ENCODE data around the gene ACTA1.
"Not testable (repeated sequence)": the region's sequence is repeated elsewhere in the genome, so short reads cannot be mapped to it uniquely, and the experiment has no call there.

The ACTA1 gene

GRCh38 chr1:229434005-229434640 is at the start of gene ACTA1:
Gene ACTA1 (minus strand): TSS chr1:229434094. CDS start chr1:229433115, 979 bp downstream.
- DNase-seq: no peak

- no peak for DNase-seq
Observed at GRCh38 chr1:229482511-229482910, 48.6 kb upstream of the ACTA1 start.

- no peak for DNase-seq
Observed at GRCh38 chr1:229480495-229480894, 46.6 kb upstream of the ACTA1 start.

GRCh38 chr1:229479660-229480399 is 45.9 kb upstream of the ACTA1 start:
- DNase-seq: no peak

GRCh38 chr1:229478852-229479251 is 45.0 kb upstream of the ACTA1 start:
- DNase-seq: no peak

- DNase-seq: not testable (repeated sequence)
Observed at GRCh38 chr1:229475859-229476258, 42.0 kb upstream of the ACTA1 start.

GRCh38 chr1:229474509-229474908 is 40.6 kb upstream of the ACTA1 start:
- no peak for DNase-seq

GRCh38 chr1:229471175-229471574 is 37.3 kb upstream of the ACTA1 start:
- DNase-seq: no peak

GRCh38 chr1:229470406-229471043 is 36.6 kb upstream of the ACTA1 start:
- DNase-seq: no peak

- DNase-seq: no peak
Observed at GRCh38 chr1:229466887-229467286, 33.0 kb upstream of the ACTA1 start.

GRCh38 chr1:229464672-229465071 is 30.8 kb upstream of the ACTA1 start:
- no peak for DNase-seq

GRCh38 chr1:229461032-229461668 is 27.3 kb upstream of the ACTA1 start:
- DNase-seq: no peak

- no peak for DNase-seq
Observed at GRCh38 chr1:229459815-229460214, 25.9 kb upstream of the ACTA1 start.

GRCh38 chr1:229457436-229457835 is 23.5 kb upstream of the ACTA1 start:
- DNase-seq: no peak

- DNase-seq: no peak
Observed at GRCh38 chr1:229456016-229456415, 22.1 kb upstream of the ACTA1 start.

- no peak for DNase-seq
Observed at GRCh38 chr1:229454056-229454455, 20.2 kb upstream of the ACTA1 start.

GRCh38 chr1:229452956-229453801 is 19.3 kb upstream of the ACTA1 start:
- DNase-seq: no peak

GRCh38 chr1:229448845-229449244 is 15.0 kb upstream of the ACTA1 start:
- DNase-seq: no peak

- no peak for DNase-seq
Observed at GRCh38 chr1:229448354-229448753, 14.5 kb upstream of the ACTA1 start.

- DNase-seq: no peak
Observed at GRCh38 chr1:229447809-229448252, 13.9 kb upstream of the ACTA1 start.

GRCh38 chr1:229445828-229446227 is 11.9 kb upstream of the ACTA1 start:
- DNase-seq: no peak

- no peak for DNase-seq
Observed at GRCh38 chr1:229440851-229441537, 7.1 kb upstream of the ACTA1 start.
